GM18861 (cell line): ENCODE data around the gene IGIP.

Source experiments
- ATAC-seq: cut with Tn5 transposase; IDR thresholded peaks from one replicate; pipeline ENCODE4 v1.9.1; 2021; ENCODE audit not compliant: unreplicated experiment

The IGIP gene

DNA sequence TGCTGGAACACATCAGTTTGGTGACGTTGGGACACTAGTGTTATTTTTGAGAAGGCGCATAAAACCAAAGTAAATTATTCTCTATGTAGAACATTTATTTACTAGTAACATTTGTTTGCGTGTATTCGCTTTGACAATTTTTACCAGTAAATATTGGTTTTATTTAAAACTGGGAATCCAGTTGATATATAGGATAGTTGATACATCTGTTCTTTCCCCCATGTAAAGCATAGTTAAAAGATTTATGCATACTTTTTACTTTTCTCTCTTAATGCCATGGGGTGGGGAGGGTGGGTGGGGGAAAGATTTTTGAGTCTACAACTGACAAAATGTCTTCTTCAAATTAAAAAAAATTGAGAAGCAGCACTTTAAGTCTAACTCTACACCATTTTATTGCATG is at the start of gene IGIP:
Gene IGIP (plus strand): TSS at position 301 of the 400 bp plus-strand sequence. CDS start 2,540 bp downstream, outside the sequence.
- ATAC-seq = no peak

GRCh38 chr5:140076142-140076541 is 49.6 kb upstream of the IGIP start:
- no peak for ATAC-seq

GRCh38 chr5:140076788-140077187 is 48.9 kb upstream of the IGIP start:
- ATAC-seq = no peak

DNA sequence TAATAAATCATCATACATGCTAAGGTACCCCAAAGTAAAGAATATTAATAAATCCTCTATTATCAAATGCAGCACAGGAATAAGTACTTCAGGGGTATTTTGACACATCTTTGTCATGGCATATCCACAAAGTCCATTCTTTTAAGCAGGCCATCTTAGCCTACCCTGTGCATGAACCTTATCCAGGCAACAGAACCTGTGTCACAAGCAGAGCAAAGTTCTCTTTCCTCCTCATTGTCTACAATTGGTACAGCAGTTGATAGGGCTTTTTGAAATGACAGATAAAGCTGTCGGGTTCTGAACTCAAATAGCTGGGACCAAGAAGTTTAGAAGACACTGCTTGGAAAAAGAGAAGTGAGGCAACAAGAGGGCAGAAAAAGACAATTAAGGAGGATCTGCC is 42.6 kb upstream of the IGIP start:
- no peak for ATAC-seq

DNA sequence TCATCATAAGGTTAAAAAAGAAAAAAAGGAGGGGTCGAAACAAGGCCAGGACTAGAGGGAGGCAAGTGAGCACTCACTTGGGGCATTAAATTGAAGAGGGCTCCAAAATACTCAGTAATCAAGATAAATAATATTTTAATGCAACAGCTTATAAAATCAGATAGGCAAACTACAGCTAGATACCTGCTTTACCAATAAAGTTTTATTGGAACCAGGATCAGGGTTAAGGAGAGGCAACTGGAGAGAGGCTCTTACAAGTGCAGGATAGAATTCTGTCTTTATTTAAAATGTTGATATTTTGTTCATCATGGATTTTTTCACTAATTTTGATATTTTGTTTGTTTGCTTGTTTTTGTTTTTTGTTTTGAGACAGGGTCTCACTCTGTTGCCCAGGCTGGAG is 42.1 kb upstream of the IGIP start:
- ATAC-seq = no peak

GRCh38 chr5:140084541-140084940 is 41.2 kb upstream of the IGIP start:
- no peak for ATAC-seq

DNA sequence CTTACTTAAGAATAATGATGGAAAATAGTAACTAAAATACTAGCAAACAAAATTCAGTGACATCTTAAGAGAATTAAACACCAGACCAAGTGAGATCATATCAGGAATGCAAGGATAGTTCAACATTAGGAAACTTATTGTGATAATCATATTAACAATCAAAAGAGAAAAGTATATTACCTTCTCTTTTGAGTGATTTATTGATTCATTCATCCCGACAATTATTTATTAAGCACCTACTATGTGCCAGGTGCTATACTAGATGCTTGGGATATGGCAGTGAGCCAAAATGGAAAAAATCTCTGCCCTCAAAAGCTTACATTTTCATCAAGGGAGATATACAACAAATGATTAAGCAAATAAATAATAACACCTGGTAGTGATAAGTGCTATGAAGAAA is 35.5 kb upstream of the IGIP start:
- no peak for ATAC-seq

DNA sequence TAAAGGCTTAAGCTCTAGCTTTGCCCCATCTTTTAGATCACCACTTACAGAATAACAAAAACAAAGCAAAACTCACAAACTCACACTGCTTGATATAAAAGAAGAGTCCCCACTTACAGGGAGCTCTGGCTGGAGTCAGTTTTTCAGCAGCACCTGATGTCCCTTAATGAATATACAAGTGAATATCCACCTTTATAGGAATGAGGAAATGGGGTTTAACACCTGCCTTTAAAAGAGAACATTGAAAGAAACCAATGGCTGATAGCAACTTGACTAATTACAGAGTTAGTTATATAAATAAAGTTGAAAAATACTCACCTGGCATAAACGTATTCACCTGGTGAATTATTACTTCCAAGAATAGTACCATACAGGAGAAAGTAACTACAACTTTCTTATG is 32.6 kb upstream of the IGIP start:
- ATAC-seq = no peak

DNA sequence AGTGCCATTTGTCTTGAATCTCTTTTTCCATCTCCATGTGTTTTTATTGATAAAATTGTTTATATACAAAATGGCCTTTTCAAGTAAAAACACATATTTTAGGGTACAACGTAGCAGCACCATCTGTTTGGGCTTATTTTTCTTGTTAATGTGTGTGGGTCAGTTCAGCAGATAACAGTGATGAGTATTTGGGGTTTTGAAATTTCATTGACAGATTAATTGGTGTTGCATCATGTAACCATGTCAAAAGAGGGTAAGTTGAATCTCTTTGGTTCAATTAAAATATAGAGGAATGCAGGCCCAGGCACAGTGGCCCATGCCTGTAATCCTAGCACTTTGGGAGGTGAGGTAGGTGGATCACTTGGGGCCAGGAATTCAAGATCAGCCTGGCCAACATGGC is 31.9 kb upstream of the IGIP start:
- ATAC-seq = no peak

GRCh38 chr5:140094889-140095288 is 30.8 kb upstream of the IGIP start:
- ATAC-seq = no peak

DNA sequence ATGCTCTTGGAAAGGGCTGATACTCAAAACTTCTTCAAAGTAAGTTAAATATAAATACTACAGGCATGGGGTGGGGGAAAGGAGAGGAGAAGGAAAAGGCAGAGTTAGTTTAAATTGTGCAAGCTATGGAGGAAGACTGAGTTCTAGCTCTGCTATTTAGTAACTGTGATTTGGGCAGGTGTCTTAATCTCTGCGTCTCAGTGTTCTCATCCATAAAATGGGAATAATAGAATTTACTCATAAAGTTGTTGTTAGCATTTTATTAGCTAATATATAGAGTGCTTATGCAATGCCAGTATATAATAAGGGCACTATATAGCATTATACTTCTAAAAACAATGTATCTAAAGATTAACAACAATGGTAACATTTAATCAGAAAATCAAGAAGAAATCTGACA is 24.6 kb upstream of the IGIP start:
- ATAC-seq = no peak

DNA sequence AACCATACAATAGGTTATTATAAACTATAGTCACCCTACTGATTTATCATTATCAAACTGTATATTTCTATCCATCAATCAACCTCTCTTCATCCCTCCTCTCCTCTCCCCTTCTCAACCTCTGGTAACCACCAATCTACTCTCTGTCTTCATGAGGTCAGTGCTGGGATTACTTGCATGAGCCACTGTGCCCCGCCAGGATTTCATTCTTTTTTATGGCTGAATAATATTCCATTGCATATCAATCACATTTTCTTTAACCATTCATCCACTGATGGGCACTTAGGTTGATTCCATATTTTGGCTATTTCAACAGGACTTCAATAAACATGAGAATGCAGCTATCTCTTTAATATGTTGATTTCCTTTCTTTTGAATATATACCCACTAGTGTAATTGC is 22.6 kb upstream of the IGIP start:
- no peak for ATAC-seq

DNA sequence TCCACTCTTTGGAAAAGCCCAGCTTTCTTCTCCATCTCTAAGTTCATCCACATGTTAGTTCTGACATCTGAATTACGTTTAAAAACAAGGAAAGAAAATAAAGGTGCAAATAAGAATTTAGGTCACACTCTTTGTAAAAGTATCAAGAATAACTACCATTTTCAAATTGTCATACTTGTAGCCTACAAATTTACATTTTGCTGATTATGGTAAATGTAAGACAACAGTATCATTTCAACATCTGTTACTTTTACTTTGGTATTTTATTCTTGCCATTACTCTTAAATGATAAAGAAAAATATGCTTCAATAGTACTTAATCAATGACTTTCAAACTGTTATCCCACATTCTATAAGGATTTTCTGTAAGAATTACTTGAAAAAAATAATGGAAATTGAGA is 21.6 kb upstream of the IGIP start:
- no peak for ATAC-seq

DNA sequence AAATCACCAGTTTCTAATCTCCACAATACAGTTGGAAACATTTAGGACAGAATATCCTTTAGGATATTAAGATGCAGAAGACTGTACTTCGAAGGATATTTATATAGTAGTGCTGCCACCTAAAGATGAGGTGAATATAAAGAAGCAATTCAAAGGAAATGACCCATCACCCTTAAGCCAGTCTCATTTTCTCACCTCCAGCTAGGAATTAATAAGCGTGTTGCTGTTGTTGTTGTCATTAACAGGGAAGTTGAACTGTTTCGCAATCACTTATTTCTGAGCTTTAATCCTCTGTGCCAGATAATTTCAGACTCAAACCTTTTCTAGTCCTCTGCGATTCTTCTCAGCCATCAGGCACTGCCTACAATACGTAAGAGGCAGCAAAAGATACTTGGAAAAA is 19.6 kb upstream of the IGIP start:
- no peak for ATAC-seq

- ATAC-seq = no peak
Observed at GRCh38 chr5:140106805-140107311, 18.9 kb upstream of the IGIP start.

DNA sequence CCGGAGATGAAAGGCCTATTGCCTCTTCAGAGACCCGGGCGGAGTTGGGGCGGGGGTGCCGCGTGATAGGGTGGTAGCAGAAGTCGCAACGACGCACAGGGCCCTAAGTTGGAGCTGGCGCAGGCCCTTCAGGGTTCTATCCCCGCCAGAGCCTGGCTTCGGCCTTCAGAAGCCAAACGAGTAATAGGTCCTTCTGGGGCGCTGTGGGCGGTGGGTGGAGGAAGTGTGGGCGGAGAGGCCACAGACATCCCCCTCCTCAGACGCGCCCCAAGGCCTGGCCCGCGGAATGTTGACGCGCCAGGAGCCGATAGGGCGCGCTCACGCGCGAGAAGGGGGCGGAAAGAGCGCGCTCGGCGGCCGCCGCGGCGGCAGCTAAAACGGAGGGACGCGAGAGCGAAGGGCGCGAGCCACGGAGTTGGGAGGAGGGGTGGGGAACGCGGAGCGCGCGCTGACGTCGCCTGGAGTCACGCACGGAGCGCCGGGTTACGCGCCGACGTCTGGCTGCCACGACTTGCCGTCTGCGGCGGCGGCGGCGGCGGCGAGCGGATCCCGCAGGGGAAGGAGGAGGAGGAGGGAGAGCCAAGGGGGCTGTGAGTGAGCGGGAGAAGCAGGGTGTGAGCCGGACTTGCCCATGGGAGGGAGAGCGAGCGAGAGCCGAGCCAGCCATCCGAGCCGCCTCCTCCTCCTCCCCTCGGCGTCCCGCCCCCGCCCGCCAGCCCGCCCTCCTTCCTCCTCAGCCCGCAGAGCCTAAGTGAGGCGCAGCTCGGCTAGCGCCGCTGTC is 18.2 kb upstream of the IGIP start:
- ATAC-seq = peak; percentile 75

GRCh38 chr5:140108093-140109017 is 17.4 kb upstream of the IGIP start:
- ATAC-seq = no peak

DNA sequence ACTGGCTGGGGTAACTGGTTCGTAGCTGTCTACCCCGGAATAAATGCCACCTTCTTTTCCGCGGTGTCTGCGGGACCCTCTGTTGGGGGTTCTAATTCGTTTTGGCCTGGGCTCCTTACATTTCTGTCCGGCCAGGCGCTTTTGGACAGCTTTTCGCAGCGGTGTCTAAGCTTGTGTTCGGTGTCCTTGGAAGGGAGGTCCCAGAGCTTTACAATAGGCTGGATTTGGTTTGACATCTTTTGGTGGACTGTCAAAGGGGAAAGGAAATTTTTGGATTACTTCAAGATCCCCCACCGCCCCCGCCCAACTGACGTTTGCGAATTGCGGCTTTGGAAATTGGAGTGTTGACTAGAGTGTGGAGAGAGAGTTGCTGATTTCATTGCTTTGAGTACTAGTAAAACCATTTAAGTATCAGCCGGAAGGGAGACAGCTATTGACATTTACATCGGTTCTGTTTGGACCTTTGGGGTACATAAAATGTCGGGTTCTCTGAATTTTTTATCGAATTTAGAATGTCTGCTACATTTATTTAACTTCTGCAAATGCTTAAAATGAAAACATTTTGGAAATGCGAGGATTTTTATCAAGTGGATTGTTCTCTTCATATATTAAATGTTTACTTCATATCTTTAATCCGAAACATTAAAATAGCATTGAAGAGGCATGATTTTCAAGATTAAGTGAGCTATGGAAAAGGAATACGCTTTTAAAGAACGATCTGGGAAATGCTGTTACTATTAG is 16.5 kb upstream of the IGIP start:
- no peak for ATAC-seq

- no peak for ATAC-seq
Observed at GRCh38 chr5:140109759-140110645, 15.7 kb upstream of the IGIP start.

GRCh38 chr5:140110646-140110957 is 15.1 kb upstream of the IGIP start:
- no peak for ATAC-seq
